HG02588 (cell line): ENCODE data around the gene HDAC10.

Source experiments
- ATAC-seq: cut with Tn5 transposase; IDR thresholded peaks from one replicate; pipeline ENCODE4 v1.9.1; 2021; ENCODE audit warnings: mild to moderate bottlenecking, moderate library complexity; ENCODE audit not compliant: unreplicated experiment

Gene HDAC10

GRCh38 chr22:50202130-50202666 is 48.9 kb downstream of the HDAC10 start:
- no peak for ATAC-seq

- peak; percentile 23 for ATAC-seq
Observed at GRCh38 chr22:50201191-50202129, 49.6 kb downstream of the HDAC10 start.

GRCh38 chr22:50200461-50201190 is 50.4 kb downstream of the HDAC10 start, which contains the start of gene SELENOO:
SELENOO (plus strand) TSS chr22:50201011; CDS start chr22:50201037, 26 bp downstream.
- ATAC-seq = peak; percentile 56

GRCh38 chr22:50199829-50200460 is 51.1 kb downstream of the HDAC10 start:
- ATAC-seq = no peak

GRCh38 chr22:50199251-50199721 is 51.8 kb downstream of the HDAC10 start:
- ATAC-seq = no peak

GRCh38 chr22:50198624-50199017 is 52.4 kb downstream of the HDAC10 start:
- no peak for ATAC-seq

- ATAC-seq = no peak
Observed at GRCh38 chr22:50197856-50198623, 53.0 kb downstream of the HDAC10 start.

- no peak for ATAC-seq
Observed at GRCh38 chr22:50197000-50197800, 53.9 kb downstream of the HDAC10 start.

GRCh38 chr22:50196256-50196655 is 54.8 kb downstream of the HDAC10 start:
- no peak for ATAC-seq
